Activated naive CD4-positive, alpha-beta T cell (primary cell): ENCODE data around the gene AHRR.
A peak's percentile ranks its signal among the peaks of the same experiment; 100 is the strongest.
"Not testable (repeated sequence)": the region's sequence is repeated elsewhere in the genome, so short reads cannot be mapped to it uniquely, and the experiment has no call there.

Source experiments
- DNase-seq, 4 experiments: peaks; one replicate each; lab custom pipeline; 2025; lab: John Stamatoyannopoulos, UW

Gene AHRR

GRCh38 chr5:378301-378891, 56.9 kb downstream of the AHRR start:
- no peak for DNase-seq

DNA sequence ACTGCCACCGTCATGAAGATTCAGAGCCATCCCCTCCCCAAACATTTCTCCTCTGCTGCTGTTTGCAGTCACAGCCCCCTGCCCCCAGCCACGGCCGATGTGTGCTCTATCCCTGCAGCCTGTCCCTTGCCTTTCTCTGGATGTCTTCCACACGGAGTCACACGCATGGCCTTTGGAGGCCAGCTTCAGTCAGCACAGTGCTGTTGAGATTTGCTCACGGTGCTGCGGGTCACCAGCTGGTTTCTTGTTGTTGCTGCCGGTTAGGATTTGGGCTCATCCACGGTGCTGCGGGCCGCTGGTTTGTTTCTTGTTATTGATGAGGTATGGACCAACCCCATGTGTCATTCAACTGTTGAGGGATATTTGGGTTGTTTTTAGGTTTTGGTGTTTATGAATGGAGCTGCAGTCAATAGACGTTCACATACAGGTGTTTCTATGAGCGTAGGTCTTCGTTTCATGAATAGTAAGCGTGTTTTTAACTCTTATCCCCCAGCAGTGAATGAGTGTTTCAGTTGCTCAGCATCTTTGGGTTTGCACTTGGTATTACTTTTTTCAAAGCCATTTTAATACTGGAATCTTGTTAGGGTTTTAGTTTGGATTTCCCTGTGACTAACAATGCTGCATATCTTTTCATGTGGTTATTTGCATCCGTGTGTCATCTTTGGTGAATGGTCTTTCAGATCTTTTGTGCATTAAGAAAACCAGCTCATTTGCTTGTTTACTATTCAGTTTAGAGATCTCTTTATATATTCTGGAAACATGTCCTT, 57.6 kb downstream of the AHRR start:
- no peak for DNase-seq

GRCh38 chr5:380701-381309, 59.3 kb downstream of the AHRR start:
- DNase-seq = no peak

GRCh38 chr5:383066-383465, 61.6 kb downstream of the AHRR start:
- DNase-seq = no peak

DNA sequence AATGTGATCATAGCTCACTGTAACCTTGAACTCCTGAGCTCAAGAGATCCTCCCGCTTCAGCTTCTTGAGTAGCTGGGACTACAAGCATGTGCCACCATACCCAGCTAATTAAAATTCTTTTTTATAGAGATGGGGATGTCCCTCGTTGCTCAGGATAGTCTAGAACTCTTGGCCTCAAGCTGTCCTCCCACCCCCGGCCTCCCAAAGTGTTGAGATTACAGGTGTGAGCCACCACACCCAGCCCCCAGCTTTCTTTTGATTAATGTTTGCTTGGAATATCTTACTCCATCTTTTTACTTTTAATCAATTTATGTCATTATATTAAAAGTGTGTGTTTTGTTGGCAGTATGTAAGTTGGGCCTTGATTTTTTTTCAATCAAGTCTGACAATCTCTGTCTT, 62.1 kb downstream of the AHRR start:
- DNase-seq = no peak

DNA sequence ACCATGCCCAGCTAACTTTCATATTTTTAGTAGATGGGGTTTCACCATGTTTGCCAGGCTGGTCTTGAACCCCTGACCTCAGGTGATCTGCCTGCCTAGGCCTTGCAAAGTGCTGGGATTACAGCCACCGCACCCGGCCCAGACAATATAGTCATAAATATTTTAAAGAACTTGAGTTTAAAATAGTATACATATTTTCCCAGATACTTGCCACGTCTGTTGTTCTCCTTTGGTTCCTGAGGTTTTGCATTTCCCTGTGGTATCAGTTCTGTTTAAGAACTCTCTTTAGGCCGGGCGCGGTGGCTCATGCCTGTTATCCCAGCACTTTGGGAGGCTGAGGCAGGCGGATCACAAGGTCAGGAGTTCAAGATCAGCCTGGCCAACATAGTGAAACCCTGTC, 63.1 kb downstream of the AHRR start:
- not testable (repeated sequence) for DNase-seq

DNA sequence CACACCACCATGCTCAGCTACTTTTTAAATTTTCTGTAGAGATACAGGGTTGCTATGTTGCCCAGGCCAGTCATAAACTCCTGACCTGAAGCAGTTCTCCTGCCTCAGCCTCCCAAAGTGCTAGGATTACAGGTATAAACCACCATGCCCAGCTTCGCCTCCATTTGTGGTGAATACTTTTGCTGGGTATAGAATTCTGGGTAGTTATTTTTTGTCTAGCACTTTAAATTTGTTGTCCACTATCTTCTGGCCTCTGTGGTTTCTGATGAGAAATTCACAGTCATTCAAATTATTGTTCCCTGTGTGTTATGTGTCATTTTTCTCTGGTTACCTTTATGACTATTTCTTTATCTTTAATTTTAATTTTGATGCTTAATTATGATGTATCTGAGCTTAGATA, 63.8 kb downstream of the AHRR start:
- DNase-seq = no peak

- DNase-seq = no peak
Observed at GRCh38 chr5:386432-387341, 65.2 kb downstream of the AHRR start.

GRCh38 chr5:387491-388265, 66.2 kb downstream of the AHRR start:
- no peak for DNase-seq

DNA sequence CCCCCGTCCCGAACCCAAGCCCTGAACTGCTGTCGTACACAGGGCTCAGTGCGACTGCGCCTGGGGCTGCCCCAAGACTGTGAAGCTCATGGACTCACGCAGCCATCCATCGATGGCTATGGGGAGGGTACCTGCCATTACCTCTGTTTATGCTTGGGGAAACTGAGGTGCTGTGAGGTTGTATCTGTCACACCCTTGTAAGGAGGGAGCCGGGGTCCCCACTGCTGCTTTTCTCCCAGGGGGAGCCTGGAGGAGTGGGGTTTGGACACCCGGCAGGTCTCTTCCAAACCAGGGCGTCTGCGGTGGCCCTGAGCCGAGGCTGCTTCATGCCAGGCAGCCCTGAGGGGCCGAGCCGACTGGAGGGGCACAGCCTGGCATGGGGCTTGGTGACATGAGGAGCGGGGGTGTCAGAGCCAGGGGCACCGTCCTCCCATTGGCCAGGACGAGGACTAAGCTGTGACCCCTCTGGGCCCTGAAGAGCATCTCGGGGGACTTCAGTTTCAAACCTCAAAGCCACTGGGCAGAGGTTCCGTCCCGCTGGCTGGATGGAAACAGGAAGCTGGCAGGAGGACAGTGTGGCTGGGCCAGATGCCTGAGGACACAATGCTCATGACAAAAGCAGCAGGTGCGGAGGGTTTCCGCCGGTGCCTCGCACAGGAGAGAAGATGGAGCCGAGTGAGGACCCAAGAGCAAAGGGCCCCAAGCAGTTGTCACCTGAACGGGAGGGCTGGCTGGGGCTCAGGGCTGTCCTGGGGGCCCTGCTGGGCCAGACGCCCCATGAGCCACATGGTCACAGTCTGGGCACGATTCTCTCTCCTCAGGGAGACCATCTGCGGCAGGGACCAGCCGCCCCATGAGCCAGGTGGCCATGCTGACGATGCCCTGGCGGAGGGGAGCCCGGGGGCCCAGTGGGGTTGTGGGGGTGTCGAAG, 67.0 kb downstream of the AHRR start:
- DNase-seq = no peak

- DNase-seq = no peak
Observed at GRCh38 chr5:389197-389821, 67.8 kb downstream of the AHRR start.

DNA sequence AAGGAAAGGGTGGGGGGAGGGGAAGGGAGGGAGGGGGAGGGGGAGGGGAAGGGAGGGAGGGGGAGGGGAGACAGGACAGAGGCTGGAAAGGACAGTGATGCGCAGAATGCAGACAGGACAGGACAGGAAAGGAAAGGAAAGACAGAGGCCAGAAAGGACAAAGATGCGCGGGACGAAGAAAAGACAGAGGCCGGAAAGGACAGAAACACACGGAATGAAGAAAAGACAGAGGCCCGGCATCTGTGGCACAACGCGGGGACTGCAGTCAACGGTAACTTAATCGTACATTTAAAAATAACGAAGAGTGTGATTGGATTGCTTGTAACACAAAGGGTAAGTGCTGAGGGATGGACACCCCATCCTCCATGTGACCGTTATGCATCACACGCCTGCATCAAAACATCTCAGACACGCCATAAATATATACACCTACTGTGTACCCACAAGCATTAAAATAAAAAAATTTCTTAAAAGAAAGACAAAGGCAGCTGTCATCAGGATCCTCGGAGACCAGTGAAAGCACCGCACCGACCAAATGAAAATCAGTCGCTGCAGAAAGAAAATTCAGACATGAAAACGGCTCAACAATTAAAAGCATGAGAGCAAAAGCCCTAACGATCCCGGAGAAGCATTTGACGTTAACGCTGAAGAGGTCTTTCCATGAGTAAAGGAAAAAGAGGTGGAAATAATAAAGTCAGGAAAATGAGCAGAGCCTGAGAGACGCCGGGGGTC, 68.5 kb downstream of the AHRR start:
- no peak for DNase-seq

DNA sequence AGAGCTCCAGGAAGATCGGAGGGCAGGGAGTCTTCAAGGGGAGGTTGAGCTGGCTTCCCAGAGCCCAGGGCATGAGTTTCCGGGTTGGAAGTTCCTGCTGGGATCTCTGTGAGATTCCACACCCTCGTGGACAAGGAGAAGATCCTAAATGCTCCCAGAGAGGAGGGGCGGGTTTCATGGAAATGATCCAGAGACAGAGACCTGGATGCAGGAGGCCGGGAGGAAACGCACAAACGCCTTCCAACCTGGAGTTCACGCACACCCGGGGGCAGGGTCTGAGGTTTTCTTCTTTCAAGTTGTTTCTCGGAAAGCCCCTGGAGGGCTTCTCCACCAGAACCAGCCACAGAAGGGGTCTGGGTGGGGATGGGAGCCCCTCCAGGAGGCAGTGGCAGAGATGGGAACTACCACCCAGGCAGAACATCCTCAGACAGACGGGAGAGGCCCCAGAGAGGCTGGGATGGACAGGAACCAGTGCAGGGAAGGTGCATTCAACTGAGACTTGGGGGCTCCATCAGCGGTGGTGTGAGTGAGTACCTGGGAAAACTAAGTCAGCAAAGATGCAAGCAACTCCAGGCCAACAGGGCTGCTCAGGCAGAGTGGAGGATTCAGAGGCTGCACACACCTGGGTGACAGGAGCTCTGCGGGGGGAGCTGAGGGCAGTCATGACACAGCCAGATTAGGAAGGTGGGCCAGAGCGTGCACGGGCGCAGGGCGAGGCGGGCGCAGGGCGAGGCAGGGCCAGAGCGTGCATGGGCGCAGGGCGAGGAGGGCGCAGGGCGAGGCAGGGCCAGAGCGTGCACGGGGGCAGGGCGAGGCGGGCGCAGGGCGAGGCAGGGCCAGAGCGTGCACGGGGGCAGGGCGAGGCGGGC, 69.3 kb downstream of the AHRR start:
- DNase-seq = no peak

DNA sequence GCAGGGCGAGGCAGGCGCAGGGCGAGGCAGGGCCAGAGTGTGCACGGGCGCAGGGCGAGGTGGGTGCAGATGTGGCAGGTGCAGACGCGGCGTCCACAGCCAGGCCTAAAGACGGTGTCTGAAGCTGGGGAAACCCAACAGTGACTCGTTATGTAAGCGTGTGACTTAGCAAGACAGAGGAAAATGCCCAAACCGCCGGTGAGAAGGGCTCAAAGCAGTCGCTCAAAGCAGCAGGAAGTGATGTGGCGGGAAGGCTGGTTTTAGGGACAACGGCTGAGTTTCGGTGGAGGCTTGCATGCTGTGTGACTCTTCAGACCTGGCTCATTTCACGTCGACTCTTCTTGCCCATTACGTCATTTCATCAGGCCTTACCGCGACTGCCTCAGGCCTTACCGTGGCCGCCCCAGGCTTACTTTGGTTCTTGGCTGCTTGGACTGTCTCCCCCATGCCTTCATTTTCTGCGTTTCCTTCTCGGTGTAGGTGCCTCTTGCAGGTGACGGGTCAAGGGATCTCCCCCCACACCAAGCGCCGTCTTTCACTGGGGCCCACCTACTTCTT, 71.0 kb downstream of the AHRR start:
- DNase-seq = peak in 3 of 4 experiments; percentile 23 to 43 (median 31)

DNA sequence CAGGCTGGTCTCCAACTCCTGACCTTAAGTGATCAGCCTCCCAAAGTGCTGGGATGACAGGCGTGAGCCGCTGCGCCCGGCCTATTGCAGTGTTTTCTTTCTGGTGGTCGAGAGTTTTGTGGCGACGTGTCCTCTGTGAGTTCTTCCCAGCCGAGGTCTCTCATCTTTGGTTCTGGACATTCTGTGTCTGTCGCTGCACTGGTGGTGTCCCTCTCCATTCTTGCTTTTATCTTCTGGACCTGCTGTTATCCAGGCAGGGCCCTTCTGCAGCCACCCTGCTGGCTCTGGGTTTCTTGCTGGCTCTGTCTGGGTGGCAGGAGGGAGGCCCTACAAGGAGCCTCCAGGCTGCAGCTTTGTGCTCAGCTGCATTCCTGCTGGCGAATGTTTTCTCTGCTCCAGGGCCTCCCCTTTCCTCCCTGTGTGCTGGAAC, 72.3 kb downstream of the AHRR start:
- no peak for DNase-seq

- DNase-seq = no peak
Observed at GRCh38 chr5:394671-395155, 73.2 kb downstream of the AHRR start.

DNA sequence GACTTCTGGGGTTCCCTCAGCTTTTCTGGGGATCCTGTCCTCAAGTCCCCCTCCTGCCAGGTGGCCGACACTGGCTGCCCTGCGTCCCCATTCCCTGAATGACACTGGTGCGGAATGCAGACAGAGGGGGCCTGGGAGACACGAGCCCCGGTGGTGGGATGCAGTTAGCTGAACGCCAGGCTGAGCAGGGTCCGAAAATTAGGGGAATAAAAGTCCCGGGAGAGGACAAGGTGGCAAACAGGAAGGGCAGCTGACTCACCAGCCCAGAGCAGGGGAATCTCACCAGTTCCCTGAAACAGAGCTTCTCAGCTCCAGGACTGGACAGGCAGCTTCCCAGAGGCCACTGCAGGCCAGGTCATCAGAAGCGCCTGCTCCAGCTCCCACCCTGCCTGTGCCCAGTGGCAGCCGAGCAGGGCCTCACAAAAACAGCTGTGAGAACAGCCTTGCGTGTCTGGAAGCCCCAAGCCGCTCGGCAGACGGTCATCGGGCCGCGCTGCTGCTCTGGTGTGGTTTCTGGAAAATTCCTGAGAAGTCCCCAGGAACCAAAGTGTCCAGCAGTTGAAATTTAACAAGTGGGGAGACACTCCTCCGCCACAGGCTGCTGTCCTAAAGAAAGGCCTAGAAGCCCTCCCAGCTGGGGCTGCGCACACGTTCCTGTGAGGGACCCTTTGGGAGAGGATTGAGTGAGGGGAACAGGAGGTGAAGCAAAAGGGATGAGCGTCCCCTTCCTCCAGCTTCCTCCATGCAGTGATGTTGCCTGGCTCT, 73.8 kb downstream of the AHRR start:
- no peak for DNase-seq
